HEK293 (cell line): ENCODE data around the gene MRTFB.

Experiments
- CTCF ChIA-PET: fragments of 350-600 bp; formaldehyde crosslinking; extraction: SDS; loops from one replicate; lab custom pipeline; 2021; ENCODE audit warnings: antibody characterized with exemption; lab: Yijun Ruan, JAX
- POLR2A ChIA-PET: fragments of 300-600 bp; formaldehyde crosslinking; extraction: SDS; loops from one replicate; lab custom pipeline; 2020; ENCODE audit warnings: antibody characterized with exemption, inconsistent platforms; lab: Yijun Ruan, JAX
- H3K27ac ChIP-seq: fragments of 200-500 bp; sonication (Bioruptor generic); 2 replicates; pipeline ENCODE4 v1.5.1; 2014; ENCODE audit warnings: low read depth, low read length, control low read depth, inconsistent platforms; ENCODE audit errors: extremely low read depth
- H3K36me3 ChIP-seq, 2 experiments: fragments of 200-500 bp in 1 of 2; sonication (Bioruptor generic) in 1 of 2; 1 replicate in 1 of 2; 2 replicates in 1 of 2; pipeline ENCODE4 v1.5.1; 2014 to 2017; ENCODE audit warnings: inconsistent platforms in 2 of 2, low read length in 2 of 2; ENCODE audit not compliant: control insufficient read depth in 2 of 2, insufficient read depth in 1 of 2
- H3K4me1 ChIP-seq: fragments of 200-500 bp; sonication (Bioruptor generic); 2 replicates; pipeline ENCODE4 v1.5.1; 2014; ENCODE audit warnings: mild to moderate bottlenecking, low read length, inconsistent platforms; ENCODE audit not compliant: control insufficient read depth, insufficient read depth
- H3K4me3 ChIP-seq: 2 replicates; pipeline ENCODE4 v1.5.1; 2011; ENCODE audit warnings: low read depth, mild to moderate bottlenecking, control low read depth, low read length, moderate library complexity
- H3K9me3 ChIP-seq: fragments of 200-500 bp; sonication (Bioruptor generic); 2 replicates; pipeline ENCODE4 v1.5.1; 2014; ENCODE audit warnings: low read depth, low read length, inconsistent platforms; ENCODE audit not compliant: control insufficient read depth, insufficient read depth
- EGR2 ChIP-seq: fragments of 450-650 bp; formaldehyde crosslinking; IDR thresholded peaks from 2 replicates; pipeline ENCODE4 v1.5.1; 2016; ENCODE audit warnings: low read depth, missing biosample characterization, missing genetic modification characterization
- GLI2 ChIP-seq: fragments of 450-650 bp; formaldehyde crosslinking; IDR thresholded peaks from 2 replicates; pipeline ENCODE4; 2017; ENCODE audit warnings: missing biosample characterization, missing genetic modification characterization, low read depth, borderline replicate concordance
- OVOL3 ChIP-seq: fragments of 450-650 bp; formaldehyde crosslinking; IDR thresholded peaks from 2 replicates; pipeline ENCODE4 v1.5.1; 2016; ENCODE audit warnings: missing biosample characterization, missing genetic modification characterization
- RBAK ChIP-seq: fragments of 450-650 bp; formaldehyde crosslinking; IDR thresholded peaks from 2 replicates; pipeline ENCODE4 v1.5.1; 2016; ENCODE audit warnings: missing biosample characterization, missing genetic modification characterization
- ZBTB10 ChIP-seq: fragments of 450-650 bp; formaldehyde crosslinking; IDR thresholded peaks from 2 replicates; pipeline ENCODE4 v1.5.1; 2016; ENCODE audit warnings: missing biosample characterization, missing genetic modification characterization
- ZNF148 ChIP-seq: fragments of 450-650 bp; formaldehyde crosslinking; IDR thresholded peaks from 2 replicates; pipeline ENCODE4 v1.5.0; 2017; ENCODE audit warnings: missing biosample characterization, missing genetic modification characterization, borderline replicate concordance
- ZNF169 ChIP-seq: fragments of 450-650 bp; formaldehyde crosslinking; IDR thresholded peaks from 2 replicates; pipeline ENCODE4 v1.5.1; 2016; ENCODE audit warnings: missing biosample characterization, missing genetic modification characterization
- ZNF184 ChIP-seq: fragments of 450-650 bp; IDR thresholded peaks from 2 replicates; pipeline ENCODE4 v1.5.1; 2018; ENCODE audit warnings: missing biosample characterization, mild to moderate bottlenecking, missing genetic modification characterization
- ZNF2 ChIP-seq: fragments of 450-650 bp; formaldehyde crosslinking; IDR thresholded peaks from 2 replicates; pipeline ENCODE4 v1.5.1; 2016; ENCODE audit warnings: missing biosample characterization, missing genetic modification characterization
- ZNF214 ChIP-seq: fragments of 450-650 bp; formaldehyde crosslinking; IDR thresholded peaks from 2 replicates; pipeline ENCODE4 v1.5.1; 2017; ENCODE audit warnings: missing biosample characterization, mild to moderate bottlenecking, missing genetic modification characterization, borderline replicate concordance
- ZNF221 ChIP-seq: fragments of 450-650 bp; formaldehyde crosslinking; IDR thresholded peaks from 2 replicates; pipeline ENCODE4 v1.5.1; 2017; ENCODE audit warnings: missing biosample characterization, missing genetic modification characterization, borderline replicate concordance
- ZNF280C ChIP-seq: fragments of 450-650 bp; formaldehyde crosslinking; IDR thresholded peaks from 2 replicates; pipeline ENCODE4 v1.5.1; 2016; ENCODE audit warnings: missing biosample characterization, missing genetic modification characterization
- ZNF501 ChIP-seq: fragments of 450-650 bp; formaldehyde crosslinking; IDR thresholded peaks from 2 replicates; pipeline ENCODE4 v1.5.1; 2016; ENCODE audit warnings: missing biosample characterization, missing genetic modification characterization
- ZNF514 ChIP-seq: fragments of 450-650 bp; formaldehyde crosslinking; IDR thresholded peaks from 2 replicates; pipeline ENCODE4 v1.5.1; 2016; ENCODE audit warnings: missing biosample characterization, missing genetic modification characterization
- ZNF518A ChIP-seq: fragments of 450-650 bp; formaldehyde crosslinking; conservative IDR thresholded peaks from 2 replicates; pipeline ENCODE4 v1.5.1; 2016; ENCODE audit warnings: low read depth, missing biosample characterization, missing genetic modification characterization
- ZNF530 ChIP-seq: fragments of 450-650 bp; formaldehyde crosslinking; IDR thresholded peaks from 2 replicates; pipeline ENCODE4 v1.5.1; 2016; ENCODE audit warnings: low read depth, missing biosample characterization, missing genetic modification characterization
- ZNF621 ChIP-seq: fragments of 450-650 bp; formaldehyde crosslinking; IDR thresholded peaks from 2 replicates; pipeline ENCODE4 v1.5.1; 2017; ENCODE audit warnings: missing biosample characterization, missing genetic modification characterization
- ZNF629 ChIP-seq: fragments of 450-650 bp; formaldehyde crosslinking; IDR thresholded peaks from 2 replicates; pipeline ENCODE4 v1.5.1; 2017; ENCODE audit warnings: missing biosample characterization, missing genetic modification characterization
- ZNF645 ChIP-seq: fragments of 450-650 bp; formaldehyde crosslinking; IDR thresholded peaks from 2 replicates; pipeline ENCODE4; 2016; ENCODE audit warnings: missing biosample characterization, missing genetic modification characterization
- ZNF777 ChIP-seq: fragments of 450-650 bp; formaldehyde crosslinking; IDR thresholded peaks from 2 replicates; pipeline ENCODE4 v1.5.1; 2017; ENCODE audit warnings: missing biosample characterization, missing genetic modification characterization, borderline replicate concordance

The MRTFB gene

GRCh38 chr16:14304891-14305460 lies 233.9 kb downstream of the MRTFB start:
- POLR2A ChIA-PET: no interaction called here
- H3K4me3 ChIP-seq: no peak overlapping the region
- no peaks in the 10 kb centered on the region for H3K9me3 ChIP-seq
- TF ChIP-seq ZNF514 (no peak), ZNF530 (tag by site-specific recombination) (no peak), OVOL3 (tag by site-specific recombination) (no peak), ZNF645 (tag by site-specific recombination) (no peak), RBAK (tag by site-specific recombination) (no peak), ZNF629 (tag by site-specific recombination) (no peak), ZNF777 (tag by site-specific recombination) (no peak), ZNF169 (no peak), ZBTB10 (tag by site-specific recombination) (no peak), ZNF501 (tag by site-specific recombination) (no peak), ZNF221 (tag by site-specific recombination) (no peak)
- TF ChIP-seq, all 188 proteins: peak for 0
- CTCF ChIA-PET: interaction anchor here (0.8 kb wide), 1 partner anchor 381 kb away, joined by 6 read pairs; no protein-coding TSS in a partner anchor
- Histone ChIP-seq H3K27ac (no peak overlapping the region), H3K36me3 (no peaks in the 10 kb centered on the region), H3K4me1 (peaks cover 3% of the 10 kb centered on the region; the same call in 1 of the 2 replicates)

- no peak overlapping the region for H3K4me3 ChIP-seq
- CTCF ChIA-PET: interaction anchor here (0.5 kb wide), 1 partner anchor 120 kb away, joined by 4 read pairs; no protein-coding TSS in a partner anchor
- no peaks in the 10 kb centered on the region for H3K9me3 ChIP-seq
- peak overlapping the region; percentile 20; the same call in 1 of the 2 replicates for H3K27ac ChIP-seq
- H3K4me1 ChIP-seq: no peaks in the 10 kb centered on the region
- POLR2A ChIA-PET: no interaction called here
- H3K36me3 ChIP-seq: no peaks in the 10 kb centered on the region
- no peak for TF ChIP-seq ZNF148
- TF ChIP-seq ZNF184 (tag by site-specific recombination): no peak
- TF ChIP-seq GLI2 (tag by site-specific recombination): no peak
- TF ChIP-seq ZNF214 (tag by site-specific recombination): no peak
- TF ChIP-seq ZNF280C (tag by site-specific recombination): no peak
- no peak for TF ChIP-seq ZNF621 (tag by site-specific recombination)
- TF ChIP-seq ZNF2 (tag by site-specific recombination): no peak
- no peak for TF ChIP-seq ZNF518A
- no peak for TF ChIP-seq EGR2 (tag by site-specific recombination)
Measured at GRCh38 chr16:14306485-14307058, 235.5 kb downstream of the MRTFB start.
